HG02973 (cell line): ENCODE measurements around the gene CITED2.
A peak's percentile ranks its signal among the peaks of the same experiment; 100 is the strongest.
"Not testable (repeated sequence)": the region's sequence is repeated elsewhere in the genome, so short reads cannot be mapped to it uniquely, and the experiment has no call there.

Source experiments
- ATAC-seq: cut with Tn5 transposase; IDR thresholded peaks from one replicate; pipeline ENCODE4 v1.9.1; 2021; ENCODE audit warnings: moderate library complexity; ENCODE audit not compliant: unreplicated experiment

CITED2 gene

DNA sequence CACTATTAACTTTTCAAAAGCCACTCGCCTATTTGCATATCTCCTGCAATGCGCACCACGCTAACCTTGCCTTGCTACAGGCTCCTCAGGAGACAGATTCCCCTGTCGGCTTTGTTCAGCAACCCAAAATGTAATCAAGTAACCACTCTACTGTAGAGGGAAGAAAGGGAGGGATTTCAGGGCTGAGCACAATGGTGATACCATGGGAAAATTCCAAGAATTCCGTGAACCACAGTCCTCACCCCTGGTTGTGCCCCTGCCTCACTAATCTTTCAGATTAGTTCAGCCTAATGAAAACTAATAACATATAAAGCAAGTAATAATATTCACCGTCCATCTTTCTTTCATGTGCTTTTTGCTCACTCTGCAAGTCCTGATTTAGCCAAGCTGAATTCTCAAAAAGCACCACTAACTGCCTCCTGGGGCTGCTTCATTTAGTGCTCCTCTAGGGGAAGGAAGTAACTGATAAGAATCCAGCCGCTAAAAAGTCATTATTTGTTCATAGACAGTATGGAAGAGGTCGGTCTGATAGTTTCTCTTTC is 6.6 kb downstream of the CITED2 start:
- ATAC-seq: no peak

DNA sequence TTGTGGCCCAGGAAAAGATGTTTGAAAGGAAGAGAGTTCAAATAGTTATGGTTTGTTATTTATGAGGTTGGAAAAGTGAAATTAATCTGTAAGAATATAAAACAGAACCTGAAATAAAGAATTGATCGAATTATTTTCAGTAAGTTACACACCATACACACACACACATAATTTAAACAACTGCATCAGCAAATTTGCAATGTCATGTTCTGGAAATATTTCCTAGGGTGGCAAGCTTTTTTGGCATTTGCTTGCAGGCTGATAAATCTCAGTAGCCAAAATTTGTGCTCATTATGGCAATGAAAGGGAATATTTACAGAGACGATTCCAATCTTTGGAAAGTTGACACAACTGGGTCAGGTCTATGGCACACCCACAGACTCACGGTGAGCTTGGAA is 9.5 kb downstream of the CITED2 start:
- ATAC-seq: no peak

DNA sequence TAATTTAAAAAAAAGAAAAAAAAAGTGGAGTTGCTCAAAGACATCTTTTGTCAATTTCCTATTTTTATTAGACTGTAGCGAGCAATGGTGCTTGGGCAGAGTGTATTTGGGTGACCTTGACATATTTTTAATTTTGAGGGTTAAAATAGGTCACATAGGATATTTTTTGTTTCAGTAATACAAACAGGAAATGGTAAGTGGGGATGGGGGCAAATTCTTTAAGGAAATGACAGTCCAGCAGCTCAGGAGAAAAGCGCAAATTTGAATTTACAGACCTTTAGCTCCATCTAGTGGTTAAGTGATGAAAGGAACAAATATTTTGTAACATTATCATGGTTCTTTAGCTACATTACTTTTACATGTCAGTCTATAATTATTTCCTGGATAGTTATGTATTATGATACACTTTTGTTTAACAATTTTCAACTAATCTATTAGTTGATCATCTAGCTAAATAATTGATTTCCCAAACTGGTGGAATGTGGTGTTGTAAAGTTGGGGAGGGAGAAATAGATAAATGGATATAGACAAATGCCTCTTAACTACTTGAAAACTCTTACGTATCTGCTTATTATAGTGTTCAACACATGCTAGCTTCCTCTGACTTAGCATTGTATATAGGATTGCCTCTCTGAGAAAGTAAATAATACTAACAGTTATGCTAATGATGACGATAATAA is 10.0 kb downstream of the CITED2 start:
- no peak for ATAC-seq

DNA sequence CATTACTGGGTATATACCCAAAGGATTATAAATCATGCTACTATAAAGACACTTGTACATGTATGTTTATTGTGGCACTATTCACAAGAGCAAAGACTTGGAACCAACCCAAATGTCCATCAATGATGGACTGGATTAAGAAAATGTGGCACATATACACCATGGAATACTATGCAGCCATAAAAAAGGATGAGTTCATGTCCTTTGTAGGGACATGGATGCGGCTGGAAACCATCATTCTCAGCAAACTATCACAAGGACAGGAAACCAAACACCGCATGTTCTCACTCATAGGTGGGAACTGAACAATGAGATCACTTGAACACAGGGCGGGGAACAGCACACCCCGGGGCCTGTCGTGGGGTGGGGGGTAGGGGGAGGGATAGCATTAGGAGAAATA is 10.7 kb downstream of the CITED2 start:
- not testable (repeated sequence) for ATAC-seq

DNA sequence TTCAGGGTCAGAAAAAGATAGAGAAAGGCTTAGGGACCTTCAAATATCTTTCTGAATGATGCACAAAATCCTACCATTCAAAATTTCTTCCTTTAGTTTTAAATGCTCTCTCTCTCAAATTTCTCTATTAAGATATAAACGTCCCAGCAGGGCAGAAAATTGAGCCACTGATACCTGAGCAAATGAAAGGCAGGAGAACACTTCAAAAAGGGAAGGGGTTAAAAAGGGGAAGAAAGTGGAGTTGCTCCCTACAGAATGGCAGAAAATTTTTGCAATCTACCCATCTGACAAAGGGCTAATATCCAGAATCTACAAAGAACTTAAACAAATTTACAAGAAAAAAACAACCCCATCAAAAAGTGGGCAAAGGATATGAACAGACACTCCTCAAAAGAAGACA is 11.3 kb downstream of the CITED2 start:
- not testable (repeated sequence) for ATAC-seq

DNA sequence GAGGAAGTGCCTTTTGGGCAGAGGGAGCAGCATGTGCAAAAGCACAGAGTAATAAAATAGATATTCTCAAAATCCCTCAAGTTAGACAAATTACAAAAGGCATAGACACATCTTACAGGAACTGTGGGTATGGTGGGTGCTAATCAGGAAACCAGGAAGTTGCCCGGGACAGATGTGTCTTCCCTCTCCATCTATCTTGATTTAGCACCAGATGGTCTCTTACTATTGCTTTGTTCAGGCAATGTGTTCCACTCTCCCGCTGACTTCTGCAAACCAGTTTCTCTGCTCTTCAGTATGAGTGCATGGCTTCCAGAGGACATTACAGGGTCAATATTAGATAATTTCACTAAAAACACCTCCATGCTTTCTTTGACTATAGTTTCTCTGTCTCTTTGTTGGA is 13.2 kb downstream of the CITED2 start:
- no peak for ATAC-seq

DNA sequence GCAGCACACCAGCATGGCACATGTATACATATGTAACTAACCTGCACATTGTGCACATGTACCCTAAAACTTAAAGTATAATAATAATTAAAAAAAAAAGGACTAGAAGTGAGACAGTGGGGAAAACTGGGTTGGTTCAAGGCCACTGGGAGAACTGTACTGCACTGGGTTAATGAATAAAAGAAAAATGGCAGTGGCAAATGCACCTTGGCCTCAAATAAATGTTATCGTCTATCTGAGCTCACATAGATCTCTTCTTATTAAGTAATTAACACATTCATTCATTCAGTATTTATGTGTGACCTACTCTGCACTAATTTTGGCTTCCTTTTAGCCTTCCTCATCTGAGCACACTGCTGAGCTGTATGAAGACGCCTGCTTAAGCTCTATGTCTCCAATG is 17.5 kb downstream of the CITED2 start:
- ATAC-seq: no peak

DNA sequence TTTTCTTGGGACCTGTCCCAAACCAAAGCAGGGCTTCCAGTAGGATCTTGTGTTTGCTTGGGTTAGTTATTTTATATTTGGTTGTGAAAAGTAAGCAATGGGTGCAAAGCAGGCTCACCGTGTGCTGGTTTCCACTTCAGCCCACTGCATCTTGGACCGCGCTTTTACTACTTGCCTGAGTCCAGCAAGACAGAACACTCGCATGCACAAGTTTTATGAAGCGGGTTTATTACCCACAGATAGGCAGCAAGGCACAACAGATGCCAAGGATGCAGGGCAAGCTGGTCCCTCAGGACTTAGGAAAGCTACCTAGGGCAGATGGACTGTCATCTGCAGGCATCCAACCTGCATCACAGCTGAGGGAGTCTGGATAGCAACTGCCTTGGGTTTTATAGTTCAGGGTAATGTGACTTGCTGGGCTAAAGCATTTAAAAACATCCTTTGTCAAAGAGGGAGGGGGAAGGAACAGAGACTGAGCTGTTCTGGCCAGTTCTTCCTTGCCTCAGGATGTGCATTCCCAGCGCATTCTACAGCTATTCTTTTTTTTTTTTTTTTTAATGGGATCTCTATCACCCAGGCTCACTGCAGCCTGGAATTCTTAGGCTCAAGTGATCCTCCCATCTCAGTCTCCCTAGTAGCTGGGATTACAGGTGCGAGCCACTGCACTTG is 18.5 kb downstream of the CITED2 start:
- ATAC-seq: no peak

DNA sequence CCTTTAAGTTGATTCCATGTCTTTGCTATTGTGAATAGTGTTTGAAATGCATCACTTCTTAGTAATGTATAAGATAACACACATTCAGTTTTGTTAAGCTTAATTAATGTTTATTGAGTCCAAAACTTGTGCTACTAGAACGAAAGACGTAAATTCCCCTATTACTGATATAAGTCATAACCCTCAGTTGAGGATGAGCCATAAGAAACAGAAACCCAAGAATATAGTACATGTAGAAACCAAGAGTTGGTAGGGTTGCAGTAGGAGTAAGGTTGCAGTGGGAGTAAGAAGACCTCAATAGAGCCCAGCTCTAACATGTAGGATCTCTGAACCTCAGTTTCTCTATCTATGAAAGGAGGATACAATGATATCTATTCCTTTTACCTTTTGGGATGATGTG is 19.3 kb downstream of the CITED2 start:
- ATAC-seq: peak; percentile 90

DNA sequence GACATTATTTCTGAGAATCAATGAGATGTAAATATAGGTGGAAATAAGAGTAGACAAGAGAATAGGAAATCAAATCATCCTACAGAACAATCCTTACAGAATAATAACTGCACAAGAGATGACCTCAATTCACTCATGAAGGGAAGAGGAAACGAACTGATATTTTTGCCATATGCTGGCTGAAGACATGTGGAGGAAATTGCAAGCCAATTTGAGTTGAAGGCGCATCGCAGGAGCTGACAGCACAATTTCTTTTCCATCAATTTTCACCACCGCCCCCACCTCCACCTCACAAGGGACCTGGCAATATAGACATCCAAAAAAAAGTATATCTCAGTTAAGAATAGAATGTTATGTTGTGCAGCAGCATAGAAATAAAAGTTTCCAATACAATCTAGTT is 20.3 kb downstream of the CITED2 start:
- ATAC-seq: no peak

DNA sequence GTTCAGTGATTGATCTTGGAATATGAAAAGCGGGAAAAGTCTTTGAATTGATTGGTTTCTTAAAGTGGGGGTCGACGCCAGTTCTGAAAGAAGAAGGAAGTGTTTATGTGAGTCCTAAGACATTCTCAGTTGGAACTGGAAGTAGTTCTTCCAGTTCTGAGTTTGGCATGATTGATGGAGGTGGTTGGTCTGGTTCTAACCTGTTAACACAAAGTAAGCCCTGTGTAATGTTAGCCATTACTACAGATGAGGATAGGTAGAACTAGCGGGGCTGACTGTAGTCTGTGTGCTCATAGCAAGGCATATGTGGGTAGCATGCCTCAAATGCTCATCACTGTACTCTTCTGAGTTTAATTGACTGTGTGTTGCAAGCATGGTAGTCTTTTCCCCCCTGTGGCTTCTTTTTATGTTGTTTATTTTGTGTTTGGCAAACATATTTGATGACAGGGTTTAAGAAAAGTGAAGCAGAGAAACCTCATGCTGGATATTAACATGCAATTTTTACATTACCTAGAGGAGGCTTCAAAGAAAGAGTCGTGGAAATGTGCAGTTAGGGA is 24.9 kb downstream of the CITED2 start:
- no peak for ATAC-seq

DNA sequence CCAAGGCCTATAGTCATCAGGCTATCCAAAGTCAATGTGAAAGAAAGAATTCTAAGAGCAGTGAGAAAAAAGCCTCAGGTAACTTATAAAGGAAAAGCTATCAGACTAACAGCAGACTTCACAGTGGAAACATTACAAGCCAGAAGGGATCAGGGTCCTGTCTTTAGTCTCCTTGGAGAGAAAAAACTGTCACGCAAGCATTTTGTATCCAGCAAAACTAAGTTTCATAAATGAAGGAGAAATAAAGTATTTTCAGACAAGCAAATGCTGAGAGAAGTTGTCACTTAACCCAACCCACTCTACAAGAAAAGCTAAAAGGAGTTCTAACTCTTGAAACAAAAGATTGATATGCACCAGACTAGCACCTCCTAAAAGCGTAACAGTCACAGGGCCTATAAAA is 28.1 kb downstream of the CITED2 start:
- no peak for ATAC-seq

DNA sequence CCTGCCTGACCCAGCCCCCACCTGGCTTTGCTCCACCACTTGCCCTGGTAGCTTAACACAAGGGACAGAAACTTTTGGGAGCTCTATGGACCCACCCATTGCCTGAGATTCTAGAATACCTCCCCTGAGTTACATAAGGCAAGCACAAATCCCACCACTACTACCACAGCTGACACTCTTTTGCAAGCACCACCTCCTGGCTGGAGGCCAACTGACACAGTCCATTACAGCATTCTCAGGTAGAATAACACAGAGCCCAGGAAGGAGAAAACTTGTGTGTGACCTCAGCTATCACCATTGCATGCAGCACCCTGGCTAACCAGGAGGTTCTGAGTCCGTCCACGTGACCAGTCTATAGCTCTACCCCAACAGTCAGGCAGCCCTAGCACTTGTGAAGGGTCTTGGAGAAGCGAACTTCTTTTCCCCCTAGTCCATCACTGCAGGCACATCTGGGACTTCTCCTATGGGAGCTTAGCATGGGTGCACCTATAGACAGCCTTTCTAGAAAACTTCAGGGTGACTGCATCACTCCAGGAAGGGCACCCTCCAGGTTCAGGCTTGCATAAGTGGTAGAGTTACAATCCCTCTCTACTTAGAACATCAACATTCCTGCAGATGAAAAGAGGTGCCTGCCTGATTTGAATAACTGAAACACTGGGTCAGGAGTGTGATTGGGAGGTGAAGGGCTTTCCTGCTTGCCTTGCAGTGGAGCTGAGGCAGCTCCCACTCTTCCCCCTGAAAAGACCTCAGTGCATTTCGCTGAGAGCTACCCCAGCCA is 30.1 kb downstream of the CITED2 start:
- ATAC-seq: no peak

DNA sequence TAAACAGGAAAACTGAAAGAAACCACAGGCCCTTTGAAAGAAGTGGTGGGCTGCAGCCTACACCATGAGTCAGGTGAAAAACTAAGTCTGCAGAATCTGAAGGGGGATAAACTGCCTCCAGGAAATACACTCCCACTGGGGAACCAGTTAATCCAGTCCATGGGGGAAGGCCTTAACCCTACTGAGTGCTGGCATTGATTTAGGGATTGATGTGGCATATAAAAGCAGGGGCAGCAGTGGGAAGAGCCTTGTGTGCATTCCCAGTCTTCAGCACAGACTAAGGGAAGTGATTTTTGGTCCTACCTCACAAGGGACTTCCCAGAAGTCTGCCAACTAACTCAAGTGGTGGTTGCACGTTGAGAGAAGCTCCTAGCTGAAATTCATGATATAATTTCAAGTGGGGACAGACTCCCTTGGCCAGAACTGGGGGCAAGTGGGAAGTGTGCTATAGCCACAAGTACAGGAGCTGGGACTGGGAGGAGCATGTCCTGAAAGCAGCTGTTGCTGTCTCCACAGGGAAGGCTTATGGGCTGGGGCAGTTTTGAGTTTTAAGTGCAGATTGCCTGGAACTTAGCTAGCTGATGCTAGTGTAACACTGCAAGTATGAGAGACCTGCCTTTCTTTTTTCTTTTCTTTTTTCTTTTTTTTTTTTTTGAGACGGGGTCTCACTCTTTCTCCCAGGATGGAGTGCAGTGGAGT is 31.2 kb downstream of the CITED2 start:
- ATAC-seq: no peak

DNA sequence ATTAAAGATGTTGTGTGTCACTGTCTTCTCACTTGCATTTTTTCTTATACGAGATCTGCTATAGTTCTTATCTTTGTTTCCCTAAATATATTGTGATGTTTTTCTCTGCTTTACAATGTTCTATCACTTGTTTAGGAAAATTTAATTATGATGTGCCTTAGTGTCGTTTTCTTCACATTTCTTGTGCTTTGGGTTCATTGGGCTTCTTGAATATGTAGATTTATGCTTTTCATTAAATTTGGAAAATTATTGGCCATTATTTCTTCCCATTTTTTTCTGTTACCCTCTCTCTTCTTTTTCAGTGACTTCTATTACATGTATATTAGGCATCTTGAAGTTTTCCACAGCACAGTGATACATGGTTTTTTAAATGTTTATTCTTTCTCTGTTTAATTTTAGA is 33.4 kb downstream of the CITED2 start:
- ATAC-seq: no peak

DNA sequence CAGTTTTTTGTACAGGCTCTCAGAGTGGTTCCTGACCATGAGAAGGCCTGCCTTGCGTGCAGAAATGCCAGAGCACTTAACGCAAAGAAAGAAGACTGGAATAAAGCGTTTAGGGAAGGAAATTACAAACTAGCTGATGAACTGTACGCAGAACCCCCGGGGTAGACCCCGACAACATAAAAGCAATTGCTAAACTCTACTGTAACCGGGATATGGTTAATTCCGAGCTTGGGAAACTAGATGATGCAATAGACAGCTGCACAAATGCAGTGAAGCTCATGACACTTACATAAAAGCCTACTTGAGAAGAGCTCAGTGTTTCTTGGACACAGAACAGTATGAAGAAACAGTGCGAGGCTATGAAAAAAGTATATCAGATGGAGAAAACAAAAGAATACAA is 35.7 kb downstream of the CITED2 start:
- no peak for ATAC-seq

DNA sequence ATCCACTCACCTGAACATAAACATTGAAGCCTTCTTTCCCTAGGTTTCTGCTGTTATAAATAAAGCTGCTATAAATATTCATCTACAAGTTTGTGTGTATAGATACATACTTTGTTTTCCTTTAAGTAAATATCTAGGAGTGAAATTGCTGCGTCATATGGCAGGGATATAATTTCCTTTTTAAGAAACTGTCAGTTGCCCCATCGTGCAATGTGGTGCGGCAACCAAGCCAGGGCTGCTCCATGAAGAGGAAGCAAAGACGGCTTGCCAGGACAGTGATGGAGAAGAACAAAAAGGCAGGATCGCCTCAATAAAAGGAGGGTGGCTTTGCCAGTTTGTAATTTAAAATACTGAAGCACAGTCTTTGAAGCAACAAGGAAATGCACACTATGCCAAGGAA is 36.6 kb downstream of the CITED2 start:
- ATAC-seq: no peak

DNA sequence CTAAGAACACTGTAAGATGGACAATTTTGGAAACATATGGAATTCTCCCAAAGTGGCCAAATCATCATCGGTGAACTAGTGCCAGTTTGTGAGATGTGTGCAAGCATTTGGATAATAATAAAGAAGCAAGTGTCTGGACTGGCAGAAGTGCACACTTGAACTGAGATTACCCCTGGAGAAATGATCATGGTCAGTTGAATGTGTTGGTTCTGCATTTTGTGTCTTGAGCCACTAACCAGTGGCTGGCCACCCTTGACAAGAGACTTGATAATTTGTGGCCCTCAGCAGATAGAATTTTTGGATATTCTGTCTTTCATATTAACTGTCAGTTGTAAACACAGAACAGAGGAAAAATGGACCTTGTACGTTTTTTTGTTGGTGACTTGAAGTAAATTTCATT is 37.4 kb downstream of the CITED2 start:
- no peak for ATAC-seq

DNA sequence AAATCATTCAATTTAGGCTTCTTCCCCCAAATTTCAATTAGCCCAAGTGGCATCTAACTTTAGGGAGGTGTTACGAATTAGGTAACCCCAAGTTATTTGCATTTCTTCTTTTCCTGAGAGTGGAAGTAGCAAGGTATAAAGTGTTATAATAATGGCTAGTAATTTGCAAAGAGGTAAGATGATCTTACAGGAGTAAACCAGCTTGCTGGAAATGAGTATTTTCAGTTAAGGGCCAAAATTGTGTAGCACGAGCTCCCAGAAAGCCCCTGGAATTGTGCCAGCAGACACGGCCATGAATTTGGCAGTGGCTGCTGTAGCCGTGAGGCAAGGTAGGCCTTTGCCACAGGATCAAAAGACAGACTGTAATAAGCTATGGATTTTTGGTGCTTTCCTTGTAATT is 38.0 kb downstream of the CITED2 start:
- no peak for ATAC-seq

DNA sequence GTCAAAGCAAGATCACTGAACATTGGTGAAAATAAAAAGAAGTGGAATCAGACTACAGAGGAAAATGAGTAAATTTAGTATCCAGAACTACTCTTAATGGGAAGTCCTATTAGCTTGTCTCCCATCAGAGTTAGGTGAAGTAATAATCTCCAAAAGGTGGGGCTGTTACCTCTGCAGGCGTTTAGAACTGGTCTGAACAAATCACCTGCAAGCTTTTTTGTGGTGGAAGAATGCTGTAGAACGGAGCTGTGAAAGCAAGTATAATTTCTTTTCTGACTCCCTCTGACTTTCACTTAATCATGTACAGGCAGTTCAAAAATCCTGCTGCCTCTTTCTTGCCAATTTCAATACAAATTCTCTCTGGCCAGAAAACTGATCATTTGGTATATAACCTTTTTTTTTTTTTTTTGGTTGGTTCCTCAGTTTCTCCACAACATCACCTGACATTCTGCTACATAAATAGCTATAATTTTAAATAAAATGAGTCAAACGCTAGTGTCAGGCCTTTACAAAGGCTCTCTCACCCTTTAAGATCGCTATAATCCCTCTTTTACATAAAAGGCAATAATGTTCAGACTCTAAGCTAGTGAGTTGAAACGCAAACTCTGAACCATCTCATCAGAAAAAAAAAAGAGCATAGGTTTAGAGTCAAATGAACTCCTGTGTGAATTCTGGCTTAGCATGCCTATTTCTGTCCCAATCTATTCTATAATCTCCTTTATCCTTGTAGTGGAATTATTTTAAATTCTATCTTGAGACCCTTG is 38.8 kb downstream of the CITED2 start:
- no peak for ATAC-seq
